Ascending aorta (tissue), 2 donors: ENCODE measurements around the gene MYL3. TPM values are rescaled to one million over a fixed set of nuclear protein-coding genes. Genes with fewer than 3 reads are reported as not detected.

ENCODE experiments used
- DNase-seq, 2 donors: peaks; one replicate each; pipeline ENCODE4 v3.0.0-alpha.2; 2019; ENCODE audit warnings: low spot score in 2 of 2
- H3K27ac ChIP-seq, 2 donors: fragments of 200-600 bp; sonication (generic); one replicate each; pipeline ENCODE4 v1.5.1; 2016 to 2017; ENCODE audit warnings: mild to moderate bottlenecking in 1 of 2
- H3K27me3 ChIP-seq: fragments of 200-600 bp; sonication (generic); one replicate; pipeline ENCODE4 v1.5.1; 2017
- H3K36me3 ChIP-seq, 2 donors: fragments of 200-600 bp; sonication (generic); one replicate each; pipeline ENCODE4 v1.5.1; 2016
- H3K4me1 ChIP-seq, 2 donors: fragments of 200-600 bp; sonication (generic); one replicate each; pipeline ENCODE4 v1.5.1; 2016 to 2017; ENCODE audit warnings: mild to moderate bottlenecking in 1 of 2
- H3K4me3 ChIP-seq, 2 donors: fragments of 200-600 bp; sonication (generic); one replicate each; pipeline ENCODE4 v1.5.1; 2016 to 2017; ENCODE audit warnings: mild to moderate bottlenecking in 1 of 2
- H3K9me3 ChIP-seq, 2 donors: fragments of 200-600 bp; sonication (generic); one replicate each; pipeline ENCODE4 v1.5.1; 2016
- CTCF ChIP-seq, 3 experiments: fragments of 200-600 bp in 2 of 3; fragments of 450-650 bp in 1 of 3; sonication (generic) in 2 of 3; IDR thresholded peaks; one replicate each; pipeline ENCODE4 v1.5.1; 2016 to 2019; ENCODE audit warnings: antibody characterized with exemption in 3 of 3, mild to moderate bottlenecking in 1 of 3, moderate library complexity in 1 of 3
- intact Hi-C: fragments of 100-400 bp; cut with DNase I; formaldehyde crosslinking; loops from one replicate; pipeline ENCODE4 v1.15.1; 2023
- total RNA-seq: library from RNA; depleted of rRNA; stranded (reverse); fragments of >200 nt; gene quantifications from one replicate; pipeline ENCODE4 v1.1.0, GENCODE V29; 2016

MYL3 gene
- total RNA-seq, 1 donor from 2014 or later, result 3.6 TPM

DNA sequence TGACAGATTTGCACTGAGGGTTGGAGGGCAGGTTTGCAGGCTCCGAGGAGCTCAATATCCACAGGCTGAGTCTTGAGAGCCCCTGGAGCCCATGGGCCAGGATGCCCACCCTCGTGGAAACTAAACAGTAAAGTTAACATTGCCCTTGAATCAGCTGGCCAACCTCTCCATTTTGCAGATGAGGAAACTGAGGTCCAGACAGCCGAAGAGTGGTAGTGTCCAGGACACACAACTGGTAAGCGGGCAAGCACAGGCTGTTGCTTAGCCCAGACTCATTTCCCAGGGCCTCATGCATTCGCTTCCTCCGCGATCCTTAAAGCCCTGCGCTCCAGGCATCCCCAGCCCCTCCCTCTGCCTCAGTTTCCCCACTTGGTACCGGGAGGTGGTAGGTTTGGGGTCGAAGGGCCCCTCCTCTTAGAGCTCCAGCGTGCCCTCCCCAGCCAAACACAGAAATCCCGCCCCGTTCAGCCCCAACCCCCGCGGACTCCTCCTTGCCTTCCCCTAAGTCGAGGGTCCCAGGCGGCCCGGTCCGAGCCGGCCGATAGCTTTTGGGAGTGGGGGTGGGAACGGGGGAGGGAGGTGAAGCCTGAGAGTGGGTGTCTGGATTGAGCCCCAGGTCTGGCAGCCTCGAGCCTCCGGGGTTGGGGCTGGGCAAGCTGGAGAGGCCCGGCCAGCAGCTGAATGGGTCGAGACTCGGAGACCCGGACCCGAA, 17.8 kb upstream of the MYL3 start:
- Histone ChIP-seq H3K4me1 (peaks cover 6 to 15% of the 10 kb centered on the region in 2 donors), H3K27me3 (no peaks in the 10 kb centered on the region), H3K4me3 (peak overlapping the region; percentile 84 to 89), H3K9me3 (no peaks in the 10 kb centered on the region), H3K36me3 (no peaks in the 10 kb centered on the region), H3K27ac (peak overlapping the region; percentile 74 to 83)
- intact Hi-C loops, result no loop called here
- no peak for DNase-seq
- TF ChIP-seq CTCF (IDR thresholded peaks at IDR 0.05), result no peak

GRCh38 chr3:46878781-46879436, 15.7 kb upstream of the MYL3 start:
- no peak for DNase-seq
- no peaks in the 10 kb centered on the region for H3K27me3 ChIP-seq
- peak overlapping the region in 1 of 2 donors; percentile 21 for H3K27ac ChIP-seq
- no peaks in the 10 kb centered on the region for H3K36me3 ChIP-seq
- no peak overlapping the region for H3K4me3 ChIP-seq
- peaks cover 16 to 22% of the 10 kb centered on the region in 2 donors for H3K4me1 ChIP-seq
- TF ChIP-seq CTCF (IDR thresholded peaks at IDR 0.05), result no peak
- H3K9me3 ChIP-seq, result no peaks in the 10 kb centered on the region
- intact Hi-C loops, result no loop called here

- TF ChIP-seq CTCF (IDR thresholded peaks at IDR 0.05), result no peak
- Histone ChIP-seq H3K4me3 (no peak within 1 kb of the TSS), H3K36me3 (no peaks in the 10 kb centered on the region), H3K4me1 (peaks cover 18 to 28% of the 10 kb centered on the region in 2 donors), H3K27me3 (no peaks in the 10 kb centered on the region), H3K9me3 (no peaks in the 10 kb centered on the region), H3K27ac (peak within 1 kb of the TSS; percentile 3 to 21)
- intact Hi-C loops, result no loop called here
- DNase-seq, result no peak
Measured at GRCh38 chr3:46877406-46878125, 14.3 kb upstream of the MYL3 start, which contains the start of gene PTH1R. PTH1R (plus strand) TSS chr3:46877721; CDS start chr3:46883560, 5,839 bp downstream.

DNA sequence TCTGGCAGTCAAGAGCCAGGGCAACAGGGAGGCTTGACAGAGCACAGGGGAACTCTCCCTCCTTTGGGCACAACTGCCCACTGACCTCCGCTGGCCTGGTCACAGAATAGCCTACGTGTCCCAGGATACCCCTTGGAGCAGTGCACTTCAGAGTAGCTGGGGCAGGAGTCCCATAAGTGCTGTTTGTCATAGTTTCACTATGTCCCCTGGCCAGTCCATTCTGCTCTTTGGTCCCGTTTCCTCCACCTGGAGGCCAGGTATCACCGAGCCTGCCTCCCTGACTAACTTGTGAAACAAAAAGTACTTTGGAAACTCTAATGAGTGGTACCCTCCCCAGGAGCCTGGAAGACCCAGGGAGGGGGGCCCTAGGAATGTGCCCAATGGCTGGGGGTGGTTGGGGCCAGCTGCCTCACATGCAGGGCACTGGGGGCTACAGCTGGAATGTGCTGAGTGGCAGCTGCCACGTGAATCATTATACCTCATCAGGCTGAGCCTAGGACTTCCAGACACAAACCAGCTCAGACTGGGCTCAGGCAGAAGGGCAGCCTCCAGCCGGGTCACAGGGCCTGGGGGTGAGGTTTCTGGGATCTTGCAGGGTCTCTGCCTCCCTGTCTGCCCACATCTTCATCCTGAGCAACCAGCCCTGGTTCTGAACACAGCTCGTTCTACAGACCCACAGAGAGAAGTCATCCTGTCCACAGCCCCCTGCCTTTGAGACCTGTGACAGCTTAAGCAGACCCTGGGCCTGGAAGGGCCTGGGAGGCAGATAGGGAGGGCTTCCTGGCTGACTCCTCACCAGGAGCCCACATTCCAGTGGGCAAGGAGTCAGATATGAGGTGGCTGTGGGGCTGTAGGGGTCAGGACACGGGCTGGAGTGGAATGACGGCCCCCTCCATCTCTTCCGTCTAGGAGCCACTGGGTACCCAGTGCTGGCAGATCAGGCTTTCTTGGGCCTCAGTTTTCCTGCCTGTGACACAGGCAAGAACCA, 13.4 kb upstream of the MYL3 start:
- DNase-seq, result no peak
- no peaks in the 10 kb centered on the region for H3K36me3 ChIP-seq
- H3K4me3 ChIP-seq, result no peak overlapping the region
- no peaks in the 10 kb centered on the region for H3K9me3 ChIP-seq
- H3K27me3 ChIP-seq, result no peaks in the 10 kb centered on the region
- peaks cover 18 to 26% of the 10 kb centered on the region in 2 donors for H3K4me1 ChIP-seq
- TF ChIP-seq CTCF (IDR thresholded peaks at IDR 0.05), result no peak
- peak overlapping the region in 1 of 2 donors; percentile 21 for H3K27ac ChIP-seq
- intact Hi-C loops, result no loop called here

DNA sequence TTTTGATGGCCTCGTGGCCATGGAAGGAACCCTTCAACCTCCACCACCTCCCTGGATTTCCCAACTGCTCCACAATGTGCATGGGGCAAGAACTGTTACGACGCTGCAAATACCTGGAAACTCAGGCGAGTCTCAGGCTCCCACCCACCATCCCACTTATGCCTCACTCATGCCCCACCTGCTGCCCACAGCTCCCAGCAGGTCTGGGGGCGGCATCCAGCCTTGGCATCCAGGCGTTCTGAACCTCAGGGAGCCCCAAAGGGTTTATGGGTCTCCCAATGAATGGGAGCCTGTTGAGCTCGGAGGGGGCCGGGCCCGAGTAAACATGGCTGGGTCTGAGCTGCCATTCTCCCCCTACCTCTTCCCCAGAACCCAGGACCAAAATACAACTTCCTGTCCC, 12.3 kb upstream of the MYL3 start:
- no peak for TF ChIP-seq CTCF (IDR thresholded peaks at IDR 0.05)
- Histone ChIP-seq H3K36me3 (no peaks in the 10 kb centered on the region), H3K4me3 (no peak overlapping the region), H3K27ac (no peak overlapping the region), H3K4me1 (peaks cover 20 to 23% of the 10 kb centered on the region in 2 donors), H3K27me3 (no peaks in the 10 kb centered on the region), H3K9me3 (no peaks in the 10 kb centered on the region)
- no peak for DNase-seq
- intact Hi-C loops, result no loop called here
